ENCODE data around the gene MAPK10.
"Not testable (repeated sequence)": the region's sequence is repeated elsewhere in the genome, so short reads cannot be mapped to it uniquely, and the experiment has no call there.

Gene MAPK10

GRCh38 chr4:86334020-86334750 is 25.7 kb downstream of the MAPK10 start:
- no peak for DNase-seq

DNA sequence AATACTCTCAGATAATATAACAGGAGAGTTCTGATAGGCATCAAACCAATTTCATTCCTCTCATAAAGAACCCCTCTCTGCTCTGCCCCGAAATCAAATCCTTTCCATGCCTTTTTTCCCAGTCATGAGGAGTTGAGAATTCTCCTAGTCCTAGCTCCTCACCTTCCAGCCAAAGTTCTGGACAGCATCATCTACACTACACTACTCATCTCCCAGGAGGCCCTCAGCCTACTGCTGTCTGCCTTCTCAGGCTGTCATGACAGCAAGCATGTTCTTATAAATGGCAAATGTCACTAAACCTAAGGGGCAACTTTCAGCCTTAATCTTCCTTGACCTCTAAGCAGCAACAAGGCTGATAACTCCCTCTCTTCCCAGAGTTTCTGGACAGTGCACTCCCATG is 26.6 kb downstream of the MAPK10 start:
- no peak for DNase-seq

- DNase-seq: no peak
Observed at GRCh38 chr4:86330961-86331742, 28.7 kb downstream of the MAPK10 start.

DNA sequence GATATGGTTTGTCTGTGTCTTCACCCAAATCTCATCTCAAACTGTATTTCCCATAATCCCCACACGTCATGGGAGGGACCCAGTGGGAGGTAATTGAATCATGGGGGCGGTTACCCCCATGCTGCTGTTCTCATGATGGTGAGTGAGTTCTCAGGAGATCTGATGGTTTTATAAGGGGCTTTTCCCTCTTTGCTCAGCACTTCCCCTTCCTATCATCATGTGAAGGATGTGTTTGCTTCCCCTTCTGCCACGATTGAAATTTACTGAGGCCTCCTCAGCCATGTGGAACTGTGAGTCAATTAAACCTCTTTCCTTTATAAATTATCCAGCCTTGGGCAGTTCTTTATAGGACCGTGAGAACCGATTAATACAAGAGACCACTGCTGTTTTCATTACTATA is 29.4 kb downstream of the MAPK10 start:
- DNase-seq: not testable (repeated sequence)

- no peak for DNase-seq
Observed at GRCh38 chr4:86329431-86329830, 30.4 kb downstream of the MAPK10 start.

DNA sequence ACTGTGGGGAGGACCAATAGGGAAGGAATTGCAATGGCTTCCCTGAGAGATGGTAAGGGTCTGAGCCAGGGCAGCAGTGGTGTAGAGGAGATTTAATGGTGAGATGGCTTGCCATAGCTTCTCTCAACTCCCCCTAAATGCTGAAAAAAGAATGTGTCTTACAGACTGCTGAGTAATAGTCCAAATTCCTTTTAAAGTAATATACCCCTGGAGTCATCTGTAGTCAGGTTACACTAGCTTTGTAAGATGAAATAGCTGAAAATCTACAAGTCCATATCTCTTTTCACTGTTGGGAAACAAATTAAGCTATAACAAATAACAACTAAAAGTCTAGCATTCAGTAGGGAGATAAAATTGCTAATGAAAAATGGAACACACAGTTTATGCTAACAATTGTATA is 33.5 kb downstream of the MAPK10 start:
- no peak for DNase-seq

- no peak for DNase-seq
Observed at GRCh38 chr4:86319390-86319789, 40.5 kb downstream of the MAPK10 start.

DNA sequence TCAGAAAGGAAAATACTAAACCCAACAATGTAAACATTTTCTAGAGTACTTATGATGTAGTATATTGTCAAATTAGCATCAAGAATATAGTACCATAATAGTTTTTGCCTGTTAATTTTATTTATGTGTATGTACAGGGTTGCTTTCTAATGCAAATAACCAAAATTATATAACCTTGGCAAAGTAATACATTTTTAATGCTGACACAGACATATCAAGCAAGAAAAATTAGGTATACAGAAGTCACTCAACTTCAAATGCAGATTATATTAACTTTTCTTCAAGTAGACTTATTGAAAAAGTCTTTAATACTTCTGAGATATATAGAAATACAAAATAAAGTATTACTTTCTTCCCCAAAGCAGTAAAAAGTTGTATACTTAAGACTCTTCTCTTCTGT is 44.3 kb downstream of the MAPK10 start:
- no peak for DNase-seq

DNA sequence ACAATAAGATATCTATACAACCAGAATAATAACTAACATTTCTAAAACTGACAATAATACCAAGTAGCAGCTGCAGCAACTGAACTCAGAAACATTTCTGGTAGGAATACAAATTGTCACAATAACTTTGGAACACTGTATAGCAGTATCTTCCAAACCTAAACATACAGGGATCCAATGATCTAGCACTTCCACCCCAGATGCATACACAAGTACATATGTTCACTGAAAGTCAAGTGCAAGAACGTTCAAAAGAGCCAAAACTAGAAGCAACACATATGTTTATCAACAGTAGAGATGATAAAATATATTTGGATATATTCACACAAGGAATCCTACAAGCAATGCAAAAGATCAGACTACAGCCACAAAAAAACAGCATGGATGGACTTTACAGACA is 46.2 kb downstream of the MAPK10 start:
- no peak for DNase-seq

DNA sequence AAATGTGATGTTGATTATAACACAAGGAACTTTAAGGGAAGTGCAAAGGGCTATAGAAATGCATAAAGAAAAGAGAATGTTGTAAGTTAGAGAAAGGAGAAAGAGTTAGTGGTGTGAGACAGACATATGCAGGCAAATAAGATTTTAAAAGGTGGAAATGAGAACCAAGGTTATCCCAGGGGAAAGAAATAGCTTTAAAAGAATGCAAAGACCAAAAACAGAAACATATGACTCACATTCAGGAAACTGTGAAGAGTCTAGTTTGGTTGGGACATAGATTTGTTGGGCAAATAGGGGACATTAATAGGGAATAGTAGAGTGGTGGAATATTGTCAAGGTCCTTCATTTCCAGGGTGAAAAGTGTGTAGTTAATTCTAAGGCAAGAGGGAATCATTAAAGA is 52.4 kb downstream of the MAPK10 start:
- no peak for DNase-seq

- no peak for DNase-seq
Observed at GRCh38 chr4:86306816-86307215, 53.0 kb downstream of the MAPK10 start.

DNA sequence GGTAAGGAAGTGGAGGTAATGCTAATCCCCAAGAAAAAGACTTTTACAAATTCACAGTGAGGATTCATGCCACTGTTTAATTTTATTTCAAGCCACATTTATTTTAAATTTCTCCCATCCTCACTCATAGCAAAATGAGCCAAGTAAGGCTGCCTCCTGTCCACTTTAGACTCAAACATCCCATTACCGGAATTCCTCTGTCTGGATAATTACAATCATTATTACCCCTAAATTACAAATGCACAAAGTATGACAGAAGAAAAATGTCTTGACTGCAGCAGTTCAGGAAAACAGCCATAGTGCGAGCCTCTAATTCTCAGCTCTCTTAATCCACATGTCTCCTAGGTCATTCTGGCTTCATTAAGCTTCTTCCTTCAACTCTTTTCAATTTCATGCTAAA is 57.0 kb downstream of the MAPK10 start:
- no peak for DNase-seq

GRCh38 chr4:86302251-86302650 is 57.6 kb downstream of the MAPK10 start:
- DNase-seq: no peak

DNA sequence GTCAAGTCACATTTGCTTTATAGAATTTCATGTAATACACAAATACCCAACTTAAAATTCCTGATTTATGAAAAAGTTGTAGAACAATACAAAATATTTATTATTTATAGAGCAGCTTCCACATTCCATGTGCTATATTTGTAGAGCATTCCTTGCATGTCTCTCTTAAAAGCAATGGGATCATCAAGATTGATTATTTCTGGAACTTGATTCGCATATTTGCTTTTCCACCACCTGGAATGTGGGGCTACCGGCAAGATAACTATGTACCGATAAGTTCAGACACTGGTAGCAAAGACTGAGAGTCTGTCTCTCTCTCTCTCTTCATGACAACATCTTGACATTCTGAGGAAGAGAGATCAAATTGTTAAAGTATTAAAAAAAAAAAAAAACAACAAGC is 59.3 kb downstream of the MAPK10 start:
- no peak for DNase-seq

DNA sequence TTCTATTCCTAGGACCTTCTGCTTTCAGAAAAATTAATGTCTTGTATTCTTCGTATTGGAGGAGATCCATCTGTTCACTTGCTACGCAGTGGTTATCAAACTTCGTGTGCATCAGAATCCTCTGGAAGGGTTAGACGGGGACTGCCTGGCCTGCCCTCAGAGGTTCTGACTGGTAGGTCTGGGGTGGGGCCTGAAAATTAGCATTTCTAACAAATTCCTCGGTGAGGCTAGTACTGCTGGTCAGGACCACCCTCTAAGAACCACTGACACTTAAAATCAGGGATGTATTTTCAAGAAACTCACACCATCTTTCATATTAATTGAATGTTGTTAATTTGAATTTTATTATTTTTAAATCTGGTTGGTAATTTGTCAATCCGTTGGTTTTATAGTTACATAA is 63.0 kb downstream of the MAPK10 start:
- DNase-seq: no peak

GRCh38 chr4:86294883-86295282 is 65.0 kb downstream of the MAPK10 start:
- DNase-seq: no peak

- DNase-seq: no peak
Observed at GRCh38 chr4:86291180-86291579, 68.7 kb downstream of the MAPK10 start.

- no peak for DNase-seq
Observed at GRCh38 chr4:86286726-86287125, 73.1 kb downstream of the MAPK10 start.

DNA sequence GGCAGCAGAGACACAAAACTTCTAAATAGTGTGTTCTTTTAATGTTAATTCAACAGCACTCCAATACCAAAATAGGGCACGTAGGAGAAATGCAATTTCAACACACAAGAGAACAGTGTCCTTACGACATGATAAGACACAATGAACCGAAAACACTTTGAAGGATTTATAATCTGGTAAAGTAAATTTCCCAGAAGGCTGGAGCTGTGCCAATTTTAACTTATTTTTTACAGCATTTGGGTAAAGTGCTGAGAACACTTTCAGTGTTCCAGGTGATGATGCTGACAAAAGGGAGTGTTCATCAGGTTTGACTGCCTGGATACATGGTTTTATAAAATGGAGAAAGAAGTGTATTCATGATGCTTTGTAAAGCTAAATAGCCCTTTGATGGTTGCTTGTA is 76.5 kb downstream of the MAPK10 start:
- DNase-seq: no peak

DNA sequence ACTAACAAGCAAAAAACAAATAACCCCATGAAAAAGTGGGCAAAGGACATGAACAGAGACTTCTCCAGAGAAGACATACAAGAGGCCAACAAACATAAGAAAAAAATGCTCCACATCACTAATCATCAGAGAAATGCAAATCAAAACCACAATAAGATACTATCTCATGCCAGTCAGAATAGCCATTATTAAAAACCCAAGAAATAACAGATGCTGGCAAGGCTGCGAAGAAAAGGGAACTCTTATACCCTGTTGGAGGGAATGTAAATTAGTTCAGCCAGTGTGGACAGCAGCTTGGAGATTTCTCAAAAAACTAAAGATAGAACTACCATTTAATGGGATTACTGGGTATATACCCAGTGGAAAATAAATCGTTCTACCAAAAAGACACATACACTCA is 79.6 kb downstream of the MAPK10 start:
- no peak for DNase-seq

DNA sequence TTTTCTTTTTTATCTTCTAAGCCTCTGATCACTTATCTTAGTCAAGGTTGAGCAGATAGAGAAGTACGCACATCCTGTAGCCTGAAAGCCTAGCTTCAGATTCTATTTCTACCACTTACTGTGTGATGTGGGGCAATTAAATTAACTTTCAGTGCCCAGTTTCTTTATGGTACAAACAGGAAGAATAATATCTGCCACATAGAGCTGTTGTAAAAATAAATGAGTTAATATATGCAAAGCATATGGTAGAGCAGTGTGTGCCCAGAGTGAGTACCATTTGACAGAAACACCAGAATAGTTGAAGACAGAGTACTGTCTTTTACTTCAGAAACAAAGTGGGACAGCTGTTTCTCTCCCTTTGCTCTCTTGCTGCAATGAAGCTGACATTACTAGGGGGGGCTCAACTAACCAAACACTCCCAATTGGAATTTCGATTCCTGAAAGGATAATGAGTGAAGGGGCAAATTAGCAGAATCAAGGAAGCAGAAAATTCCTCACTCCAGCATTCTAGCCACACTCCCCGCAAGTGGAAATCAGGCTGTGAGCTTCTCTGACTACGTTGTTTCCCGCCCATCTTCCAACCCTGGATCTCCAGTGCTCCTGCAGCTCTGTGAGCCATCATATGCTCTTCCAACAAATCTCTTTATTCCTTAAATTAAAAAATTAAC is 80.4 kb downstream of the MAPK10 start:
- no peak for DNase-seq

DNA sequence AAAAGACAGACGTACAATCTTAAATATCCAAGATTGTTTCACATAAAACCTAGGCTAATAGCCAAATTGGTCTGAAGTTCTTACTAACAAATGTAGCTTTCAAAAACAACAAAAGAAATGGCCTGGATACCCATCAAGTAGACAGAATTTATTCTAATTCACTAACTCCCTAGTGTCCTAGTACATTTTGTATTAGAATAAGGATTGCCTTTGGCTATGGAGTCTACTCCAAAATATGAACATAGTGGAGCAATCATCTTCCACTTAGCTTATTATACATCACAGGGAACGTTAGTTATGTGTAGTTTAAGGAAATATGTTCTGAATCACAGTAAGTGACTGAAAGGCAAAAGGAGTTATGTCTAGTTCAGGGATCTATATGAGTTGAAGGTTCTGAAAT is 81.7 kb downstream of the MAPK10 start:
- no peak for DNase-seq

DNA sequence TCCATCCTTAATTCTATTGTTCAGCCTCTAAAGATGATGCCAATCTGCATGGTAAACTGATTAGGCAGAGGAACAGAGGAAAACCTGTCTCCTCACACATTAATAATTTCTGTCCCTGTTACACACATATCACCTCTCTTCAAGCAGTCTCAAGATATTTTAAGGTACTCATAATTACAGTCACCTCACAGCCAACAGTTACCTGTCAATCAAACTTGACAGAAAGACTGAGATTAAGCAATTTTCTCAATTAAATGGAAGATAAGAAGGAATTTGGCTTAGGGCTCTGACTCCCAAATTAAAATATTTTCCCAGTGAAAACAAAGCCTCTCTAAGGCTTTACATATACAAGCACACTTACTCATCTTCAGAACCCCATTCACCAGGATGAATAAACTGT is 85.2 kb downstream of the MAPK10 start:
- no peak for DNase-seq

DNA sequence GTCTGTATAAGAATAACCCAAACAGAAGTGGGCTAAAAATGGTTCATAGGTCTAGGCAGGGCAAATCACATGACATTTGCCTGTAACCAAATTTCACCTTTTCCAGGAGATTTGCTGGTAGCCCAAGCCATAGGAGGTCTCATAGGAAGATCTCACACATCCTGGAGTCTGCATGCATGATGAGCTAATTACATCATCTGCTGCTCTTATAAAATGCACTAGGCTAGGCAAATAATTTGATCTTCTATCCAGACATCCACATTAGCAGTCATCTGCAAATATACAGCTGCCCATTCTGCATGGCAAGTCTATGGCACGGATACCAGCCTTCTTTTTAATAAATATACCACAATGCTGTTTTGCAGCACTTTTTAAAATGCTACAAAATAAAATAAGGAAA is 87.2 kb downstream of the MAPK10 start:
- DNase-seq: no peak

Data from 8988T (cell line).